Activated T-helper 1 cell treated with anti-CD3 and anti-CD28 coated beads, Interleukin-12 subunit alpha, Interleukin-12 subunit beta, Interleukin-2, Interleukin-4 antibody, amounts not matched to agents 30 ng/mL and 10 ng/mL and 1 ng/mL, durations not matched to agents 14 hours and 24 hours and 36 hours (primary cell): Measurements from ENCODE around the gene EPB41L4B. TPM values are rescaled to one million over a fixed set of nuclear protein-coding genes. Genes with fewer than 3 reads are reported as not detected.

Source experiments
- DNase-seq: peaks from one replicate; pipeline ENCODE4 v3.0.0; 2021; ENCODE audit warnings: low spot score
- H3K27ac Mint-ChIP-seq: one replicate; pipeline ENCODE4 v1.8.0; 2021; ENCODE audit warnings: mild to moderate bottlenecking, mixed read lengths
- H3K27me3 Mint-ChIP-seq: one replicate; pipeline ENCODE4 v1.8.0; 2022; ENCODE audit warnings: mild to moderate bottlenecking, moderate library complexity, mixed read lengths; ENCODE audit not compliant: insufficient read depth
- H3K36me3 Mint-ChIP-seq: one replicate; pipeline ENCODE4 v1.8.0; 2021; ENCODE audit warnings: low read depth, mixed read lengths
- H3K4me1 Mint-ChIP-seq: one replicate; pipeline ENCODE4 v1.8.0; 2021; ENCODE audit warnings: low read depth, mixed read lengths
- H3K4me3 Mint-ChIP-seq: one replicate; pipeline ENCODE4 v1.8.0; 2021; ENCODE audit warnings: mild to moderate bottlenecking, moderate library complexity, mixed read lengths
- H3K9me3 Mint-ChIP-seq: one replicate; pipeline ENCODE4 v1.8.0; 2021; ENCODE audit warnings: mixed read lengths
- intact Hi-C: fragments of 100-400 bp; cut with micrococcal nuclease; formaldehyde crosslinking; loops from one replicate; pipeline ENCODE4 v1.15.1; 2024
- total RNA-seq: library from RNA; stranded (reverse); gene quantifications from 2 replicates; pipeline ENCODE4 v1.2.3, GENCODE V29; 2022

The EPB41L4B gene
- total RNA-seq, 1 donor from 2014 or later = 2.2 TPM

DNA sequence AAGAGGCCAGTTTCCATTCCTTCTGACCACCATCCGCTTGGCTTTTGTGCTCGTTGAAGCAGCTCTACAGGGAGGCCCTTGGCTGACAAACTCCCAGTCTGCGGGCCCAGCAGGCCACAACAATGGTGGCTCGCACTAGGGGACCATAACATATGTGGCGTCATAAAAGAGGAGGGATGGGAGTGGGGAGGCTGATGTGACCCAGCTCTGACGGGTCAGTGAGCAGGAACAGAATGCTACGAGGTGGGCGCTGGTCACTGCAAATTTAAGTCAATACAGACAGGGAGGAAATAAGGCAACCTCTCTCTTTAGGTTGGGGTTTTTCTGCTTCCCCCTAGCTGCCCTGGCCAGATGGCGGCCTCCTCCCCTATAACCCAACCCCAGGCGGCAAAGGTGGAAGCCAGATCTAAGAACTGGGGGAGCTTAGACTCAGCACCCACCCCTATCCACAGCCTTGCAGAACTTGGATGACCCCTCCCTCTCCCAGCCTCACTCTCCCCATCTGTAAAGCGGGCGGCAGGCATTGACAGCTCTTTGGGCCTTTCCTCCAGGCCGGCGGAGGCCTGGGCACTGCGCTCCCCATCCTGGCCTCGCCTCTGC is 154.6 kb downstream of the EPB41L4B start:
- DNase-seq = no peak
- Mint-ChIP-seq H3K27me3 (peaks cover 45% of the 10 kb centered on the region), H3K27ac (no peak overlapping the region), H3K4me3 (no peak overlapping the region), H3K36me3 (no peaks in the 10 kb centered on the region), H3K9me3 (peaks cover 11% of the 10 kb centered on the region), H3K4me1 (no peaks in the 10 kb centered on the region)
- intact Hi-C loops = no loop called here

- Mint-ChIP-seq H3K9me3 (peaks cover 11% of the 10 kb centered on the region), H3K27ac (no peak overlapping the region), H3K4me1 (no peaks in the 10 kb centered on the region), H3K4me3 (no peak overlapping the region), H3K27me3 (peaks cover 44% of the 10 kb centered on the region), H3K36me3 (no peaks in the 10 kb centered on the region)
- intact Hi-C loops = no loop called here
- no peak for DNase-seq
Measured at GRCh38 chr9:109164042-109164441, 156.8 kb downstream of the EPB41L4B start.

- Mint-ChIP-seq H3K27me3 (peaks cover 40% of the 10 kb centered on the region), H3K36me3 (no peaks in the 10 kb centered on the region), H3K4me3 (no peak overlapping the region), H3K4me1 (no peaks in the 10 kb centered on the region), H3K9me3 (peaks cover 11% of the 10 kb centered on the region), H3K27ac (no peak overlapping the region)
- DNase-seq = no peak
- intact Hi-C loops = no loop called here
Measured at GRCh38 chr9:109163194-109163593, 157.7 kb downstream of the EPB41L4B start.

DNA sequence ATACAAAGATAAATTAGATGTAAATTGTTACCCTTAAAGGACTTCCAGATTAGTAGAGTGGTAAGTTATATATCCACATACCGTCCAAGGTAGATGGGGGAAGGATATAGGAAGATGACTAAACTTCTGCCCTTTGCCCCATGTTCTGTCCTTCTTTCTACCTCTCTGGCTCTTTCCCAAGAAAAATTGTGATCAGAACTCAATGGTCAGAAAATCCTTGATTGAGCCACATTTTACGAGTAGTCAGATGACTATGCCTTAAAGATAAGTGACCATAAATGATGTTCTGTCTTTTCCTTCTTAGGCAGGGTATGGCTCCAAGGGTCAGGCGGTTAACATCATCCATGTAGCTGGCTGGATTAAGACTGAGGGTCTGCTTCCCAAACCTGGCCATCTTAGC is 158.2 kb downstream of the EPB41L4B start:
- intact Hi-C loops = no loop called here
- peaks cover 37% of the 10 kb centered on the region for H3K27me3 Mint-ChIP-seq

DNA sequence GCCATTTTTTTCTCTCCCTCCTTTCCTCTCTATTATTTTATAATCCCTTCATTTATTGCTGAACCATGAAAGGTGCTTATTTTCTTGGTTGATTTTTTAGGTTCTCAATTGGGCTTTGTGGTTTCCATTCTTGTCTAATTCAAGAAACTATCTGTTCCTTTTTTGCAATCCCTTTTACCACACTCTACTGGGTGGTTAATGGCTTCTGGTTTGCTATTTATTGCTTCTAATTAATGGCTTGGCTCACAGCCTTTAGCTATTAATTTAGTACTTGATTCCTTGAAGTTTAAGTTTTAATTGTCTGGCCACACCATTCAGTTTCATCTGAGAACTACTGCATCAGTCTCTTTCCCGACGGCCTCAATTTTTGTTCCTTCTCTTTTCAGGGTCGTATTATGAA is 159.4 kb downstream of the EPB41L4B start:
- DNase-seq = no peak
- intact Hi-C loops = no loop called here
- Mint-ChIP-seq H3K9me3 (peaks cover 11% of the 10 kb centered on the region), H3K36me3 (no peaks in the 10 kb centered on the region), H3K4me3 (no peak overlapping the region), H3K27ac (no peak overlapping the region), H3K4me1 (no peaks in the 10 kb centered on the region), H3K27me3 (peaks cover 33% of the 10 kb centered on the region)

More for the DNA sequence above, 158.2 kb downstream of the EPB41L4B start:
- Mint-ChIP-seq H3K36me3 (no peaks in the 10 kb centered on the region), H3K27ac (no peak overlapping the region), H3K4me3 (no peak overlapping the region), H3K9me3 (peaks cover 11% of the 10 kb centered on the region), H3K4me1 (no peaks in the 10 kb centered on the region)
- no peak for DNase-seq

DNA sequence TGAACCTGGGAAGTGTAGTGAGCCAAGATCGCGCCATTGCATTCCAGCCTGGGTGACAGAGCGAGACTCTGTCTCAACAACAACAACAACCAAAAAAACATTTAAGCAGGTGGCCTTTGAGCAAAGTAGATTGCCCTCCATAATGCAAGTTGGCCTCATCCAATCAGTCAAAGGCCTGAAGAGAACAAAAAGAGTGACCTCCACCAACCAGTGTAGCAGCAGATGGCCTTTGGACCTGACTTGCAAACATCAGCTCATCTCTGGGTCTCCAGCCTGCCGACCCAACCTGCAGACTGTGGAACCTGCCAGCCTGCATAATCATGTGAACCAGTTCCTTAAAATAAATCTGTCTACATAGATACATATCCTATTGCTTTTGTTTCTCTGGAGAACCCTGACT is 161.3 kb downstream of the EPB41L4B start:
- intact Hi-C loops = no loop called here
- H3K27me3 Mint-ChIP-seq = peaks cover 15% of the 10 kb centered on the region
- H3K9me3 Mint-ChIP-seq = peaks cover under 1% of the 10 kb centered on the region
- H3K36me3 Mint-ChIP-seq = no peaks in the 10 kb centered on the region
- DNase-seq = no peak
- H3K4me1 Mint-ChIP-seq = no peaks in the 10 kb centered on the region
- no peak overlapping the region for H3K27ac Mint-ChIP-seq
- H3K4me3 Mint-ChIP-seq = no peak overlapping the region

GRCh38 chr9:109158651-109159050 is 162.2 kb downstream of the EPB41L4B start:
- intact Hi-C loops = no loop called here
- peaks cover 10% of the 10 kb centered on the region for H3K9me3 Mint-ChIP-seq
- no peak overlapping the region for H3K27ac Mint-ChIP-seq
- H3K4me3 Mint-ChIP-seq = no peak overlapping the region
- DNase-seq = no peak
- peaks cover 10% of the 10 kb centered on the region for H3K27me3 Mint-ChIP-seq
- H3K36me3 Mint-ChIP-seq = no peaks in the 10 kb centered on the region
- H3K4me1 Mint-ChIP-seq = no peaks in the 10 kb centered on the region

GRCh38 chr9:109156708-109157107 is 164.2 kb downstream of the EPB41L4B start:
- H3K36me3 Mint-ChIP-seq = no peaks in the 10 kb centered on the region
- no peak overlapping the region for H3K4me3 Mint-ChIP-seq
- no peak overlapping the region for H3K27ac Mint-ChIP-seq
- H3K4me1 Mint-ChIP-seq = no peaks in the 10 kb centered on the region
- peaks cover 15% of the 10 kb centered on the region for H3K9me3 Mint-ChIP-seq
- DNase-seq = no peak
- intact Hi-C loops = no loop called here
- H3K27me3 Mint-ChIP-seq = peaks cover 10% of the 10 kb centered on the region

- peaks cover 8% of the 10 kb centered on the region for H3K27me3 Mint-ChIP-seq
- no peaks in the 10 kb centered on the region for H3K4me1 Mint-ChIP-seq
- intact Hi-C loops = no loop called here
- no peak for DNase-seq
- H3K27ac Mint-ChIP-seq = no peak overlapping the region
- peaks cover 15% of the 10 kb centered on the region for H3K9me3 Mint-ChIP-seq
- H3K4me3 Mint-ChIP-seq = no peak overlapping the region
- H3K36me3 Mint-ChIP-seq = no peaks in the 10 kb centered on the region
Measured at GRCh38 chr9:109150925-109151545, 169.8 kb downstream of the EPB41L4B start.

DNA sequence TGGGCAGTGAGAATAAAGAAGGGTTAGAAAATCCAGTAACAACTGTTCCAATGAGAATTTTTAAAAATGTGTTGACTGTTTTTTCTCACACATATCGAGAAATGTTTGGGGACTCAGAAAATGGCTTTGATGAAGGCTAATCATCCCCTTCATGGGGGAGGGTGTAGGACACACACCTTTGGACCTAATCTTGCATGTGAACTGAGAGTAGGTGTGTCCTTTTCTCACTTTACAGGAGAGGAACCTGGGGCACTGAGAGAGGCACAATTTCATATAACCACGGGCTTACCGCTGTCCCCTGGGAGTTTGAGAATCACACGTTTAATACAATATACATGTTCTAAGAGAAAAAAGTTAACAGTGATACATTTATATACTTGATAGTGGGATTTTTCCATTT is 171.1 kb downstream of the EPB41L4B start:
- Mint-ChIP-seq H3K36me3 (no peaks in the 10 kb centered on the region), H3K4me1 (no peaks in the 10 kb centered on the region), H3K9me3 (peaks cover 15% of the 10 kb centered on the region), H3K4me3 (no peak overlapping the region), H3K27me3 (peaks cover 11% of the 10 kb centered on the region), H3K27ac (no peak overlapping the region)
- DNase-seq = no peak
- intact Hi-C loops = no loop called here

GRCh38 chr9:109149089-109149488 is 171.8 kb downstream of the EPB41L4B start:
- no peak for DNase-seq
- H3K4me1 Mint-ChIP-seq = peaks cover 2% of the 10 kb centered on the region
- H3K27ac Mint-ChIP-seq = no peak overlapping the region
- peaks cover 9% of the 10 kb centered on the region for H3K9me3 Mint-ChIP-seq
- no peak overlapping the region for H3K4me3 Mint-ChIP-seq
- peaks cover 11% of the 10 kb centered on the region for H3K27me3 Mint-ChIP-seq
- intact Hi-C loops = no loop called here
- H3K36me3 Mint-ChIP-seq = no peaks in the 10 kb centered on the region

DNA sequence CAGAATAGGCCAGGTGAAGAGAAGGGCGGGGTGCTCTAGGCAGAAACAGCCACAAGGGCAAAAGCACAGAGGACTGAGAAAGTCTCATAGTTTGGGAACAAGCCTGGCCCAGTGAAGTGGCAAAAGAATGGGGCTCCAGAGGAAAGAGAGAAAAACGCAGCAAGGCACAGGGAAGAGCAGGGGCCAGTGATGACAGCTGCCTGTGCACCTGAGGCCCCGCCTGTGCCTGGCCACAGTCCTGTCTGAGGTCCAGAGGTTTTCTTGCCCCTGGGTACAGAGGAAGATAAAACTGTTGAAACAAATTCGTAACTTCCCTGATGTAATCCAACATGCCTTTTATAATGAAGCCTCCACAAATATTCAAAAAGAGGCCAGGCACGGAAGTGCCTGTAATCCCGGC is 175.8 kb downstream of the EPB41L4B start:
- no peaks in the 10 kb centered on the region for H3K36me3 Mint-ChIP-seq
- H3K27ac Mint-ChIP-seq = no peak overlapping the region
- H3K9me3 Mint-ChIP-seq = no peaks in the 10 kb centered on the region
- no peak overlapping the region for H3K4me3 Mint-ChIP-seq
- H3K27me3 Mint-ChIP-seq = peaks cover 13% of the 10 kb centered on the region
- intact Hi-C loops = no loop called here
- DNase-seq = no peak
- H3K4me1 Mint-ChIP-seq = peaks cover 7% of the 10 kb centered on the region

- peaks cover 7% of the 10 kb centered on the region for H3K4me1 Mint-ChIP-seq
- peaks cover 8% of the 10 kb centered on the region for H3K27me3 Mint-ChIP-seq
- intact Hi-C loops = no loop called here
- no peaks in the 10 kb centered on the region for H3K9me3 Mint-ChIP-seq
- no peak for DNase-seq
- H3K27ac Mint-ChIP-seq = no peak overlapping the region
- no peaks in the 10 kb centered on the region for H3K36me3 Mint-ChIP-seq
- no peak overlapping the region for H3K4me3 Mint-ChIP-seq
Measured at GRCh38 chr9:109143881-109144562, 176.8 kb downstream of the EPB41L4B start.
